Right kidney (tissue), 9 donors: ENCODE results near the gene THAP11.
A peak's percentile ranks its signal among the peaks of the same experiment; 100 is the strongest.

Experiments used
- DNase-seq: peaks from one replicate; pipeline ENCODE4 v3.0.0-alpha.2; 2016
- long read RNA-seq, 8 donors: transcript quantifications; one replicate each; lab custom pipeline, GENCODE V29; 2026

The THAP11 gene
- long read RNA-seq, donor 1, transcript THAP11-201 (1 exons, 2,114 nt): major isoform, 58 of 58 reads
- long read RNA-seq, donor 1, partial matches to known transcripts: 0 of 58 reads
- long read RNA-seq, donor 1, other reads (novel, unspliced or antisense): 0 of 58 reads
- long read RNA-seq, donor 2, transcript THAP11-201 (1 exons, 2,114 nt): major isoform, 42 of 42 reads
- long read RNA-seq, donor 2, partial matches to known transcripts: 0 of 42 reads
- long read RNA-seq, donor 2, other reads (novel, unspliced or antisense): 0 of 42 reads
- long read RNA-seq, donor 3, transcript THAP11-201 (1 exons, 2,114 nt): major isoform, 26 of 26 reads
- long read RNA-seq, donor 3, partial matches to known transcripts: 0 of 26 reads
- long read RNA-seq, donor 3, other reads (novel, unspliced or antisense): 0 of 26 reads
- long read RNA-seq, donor 4, transcript THAP11-201 (1 exons, 2,114 nt): major isoform, 41 of 41 reads
- long read RNA-seq, donor 4, partial matches to known transcripts: 0 of 41 reads
- long read RNA-seq, donor 4, other reads (novel, unspliced or antisense): 0 of 41 reads
- long read RNA-seq, donor 5, transcript THAP11-201 (1 exons, 2,114 nt): major isoform, 43 of 43 reads
- long read RNA-seq, donor 5, partial matches to known transcripts: 0 of 43 reads
- long read RNA-seq, donor 5, other reads (novel, unspliced or antisense): 0 of 43 reads
- long read RNA-seq, donor 6, transcript THAP11-201 (1 exons, 2,114 nt): major isoform, 56 of 56 reads
- long read RNA-seq, donor 6, partial matches to known transcripts: 0 of 56 reads
- long read RNA-seq, donor 6, other reads (novel, unspliced or antisense): 0 of 56 reads
- long read RNA-seq, donor 7: 0 reads
- long read RNA-seq, donor 8, transcript THAP11-201 (1 exons, 2,114 nt): major isoform, 49 of 49 reads
- long read RNA-seq, donor 8, partial matches to known transcripts: 0 of 49 reads
- long read RNA-seq, donor 8, other reads (novel, unspliced or antisense): 0 of 49 reads

GRCh38 chr16:67841816-67842508, at the start of gene THAP11:
THAP11 (plus strand) TSS chr16:67842320; CDS start chr16:67842555, 235 bp downstream.
- peak; percentile 99 for DNase-seq

- DNase-seq: no peak
Measured at GRCh38 chr16:67796099-67796718, 45.9 kb upstream of the THAP11 start.

- no peak for DNase-seq
Measured at GRCh38 chr16:67800338-67800926, 41.7 kb upstream of the THAP11 start.

GRCh38 chr16:67801241-67801640, 40.9 kb upstream of the THAP11 start:
- no peak for DNase-seq

- DNase-seq: no peak
Measured at GRCh38 chr16:67801883-67802282, 40.2 kb upstream of the THAP11 start.

GRCh38 chr16:67803894-67804293, 38.2 kb upstream of the THAP11 start:
- no peak for DNase-seq

- no peak for DNase-seq
Measured at GRCh38 chr16:67804853-67805542, 37.1 kb upstream of the THAP11 start.

GRCh38 chr16:67805718-67806427, 36.2 kb upstream of the THAP11 start:
- DNase-seq: peak; percentile 81

GRCh38 chr16:67806428-67807147, 35.5 kb upstream of the THAP11 start, which contains the start of the genes RANBP10 and TSNAXIP1:
RANBP10 (minus strand) TSS chr16:67806560; CDS start chr16:67806536, 24 bp downstream.
TSNAXIP1 (plus strand) TSS chr16:67806889; CDS start chr16:67807150, 261 bp downstream.
- DNase-seq: peak; percentile 100

- DNase-seq: no peak
Measured at GRCh38 chr16:67807148-67807682, 34.9 kb upstream of the THAP11 start.

- DNase-seq: no peak
Measured at GRCh38 chr16:67811899-67812298, 30.2 kb upstream of the THAP11 start.

GRCh38 chr16:67814567-67814966, 27.6 kb upstream of the THAP11 start:
- DNase-seq: no peak

- DNase-seq: no peak
Measured at GRCh38 chr16:67820608-67821259, 21.4 kb upstream of the THAP11 start.

GRCh38 chr16:67822511-67822910, 19.6 kb upstream of the THAP11 start:
- no peak for DNase-seq

GRCh38 chr16:67825119-67825518, 17.0 kb upstream of the THAP11 start:
- no peak for DNase-seq

- no peak for DNase-seq
Measured at GRCh38 chr16:67825906-67826305, 16.2 kb upstream of the THAP11 start.

GRCh38 chr16:67828651-67829050, 13.5 kb upstream of the THAP11 start:
- DNase-seq: no peak

- peak; percentile 12 for DNase-seq
Measured at GRCh38 chr16:67833030-67833414, 9.1 kb upstream of the THAP11 start.
